KMS-11 (cell line): ENCODE results near the gene DSCAM.

ENCODE experiments used
- H2AFZ ChIP-seq: fragments of 200-600 bp; sonication (generic); 2 replicates; pipeline ENCODE4 v1.6.1; 2016; ENCODE audit warnings: antibody characterized with exemption, mixed run types, low read depth
- H3K27ac ChIP-seq: fragments of 200-600 bp; sonication (generic); 2 replicates; pipeline ENCODE4 v1.6.1; 2016; ENCODE audit warnings: mild to moderate bottlenecking, mixed run types
- H3K27me3 ChIP-seq: fragments of 200-600 bp; sonication (generic); 2 replicates; pipeline ENCODE4 v1.6.1; 2017; ENCODE audit warnings: mild to moderate bottlenecking, low read depth, mixed run types, moderate library complexity; ENCODE audit not compliant: insufficient read depth
- H3K36me3 ChIP-seq: fragments of 200-600 bp; sonication (generic); 2 replicates; pipeline ENCODE4 v1.6.1; 2017; ENCODE audit warnings: mild to moderate bottlenecking, mixed run types; ENCODE audit not compliant: insufficient read depth
- H3K4me1 ChIP-seq: fragments of 200-600 bp; sonication (generic); 2 replicates; pipeline ENCODE4 v1.6.1; 2016; ENCODE audit warnings: mild to moderate bottlenecking, low read depth, mixed run types; ENCODE audit not compliant: poor library complexity, severe bottlenecking
- H3K4me2 ChIP-seq: fragments of 200-600 bp; sonication (generic); 2 replicates; pipeline ENCODE4 v1.7.0; 2016; ENCODE audit warnings: mild to moderate bottlenecking, mixed run types
- H3K4me3 ChIP-seq: fragments of 200-600 bp; sonication (generic); IDR thresholded peaks from 2 replicates; pipeline ENCODE4 v1.6.1; 2017; ENCODE audit warnings: low read depth, low read length, mixed read lengths; ENCODE audit not compliant: insufficient read depth
- H3K79me2 ChIP-seq: fragments of 200-600 bp; sonication (generic); 2 replicates; pipeline ENCODE4 v1.6.1; 2016; ENCODE audit warnings: low read depth, mixed run types; ENCODE audit not compliant: insufficient read depth
- H3K9ac ChIP-seq: fragments of 200-600 bp; sonication (generic); 2 replicates; pipeline ENCODE4 v1.6.1; 2016; ENCODE audit warnings: mild to moderate bottlenecking, mixed run types
- H4K20me1 ChIP-seq: fragments of 200-600 bp; sonication (generic); 2 replicates; pipeline ENCODE4 v1.6.1; 2016; ENCODE audit warnings: mild to moderate bottlenecking, mixed run types; ENCODE audit not compliant: insufficient read depth
- CTCF ChIP-seq: fragments of 200-600 bp; sonication (generic); conservative IDR thresholded peaks from 2 replicates; pipeline ENCODE4 v1.6.1; 2017; ENCODE audit warnings: low read depth, mild to moderate bottlenecking, antibody characterized with exemption, low read length, moderate library complexity, mixed read lengths

Gene DSCAM

GRCh38 chr21:40402884-40403582, 443.9 kb downstream of the DSCAM start:
- no peak overlapping the region for H3K27ac ChIP-seq
- TF ChIP-seq CTCF, result no peak
- no peaks in the 10 kb centered on the region for H4K20me1 ChIP-seq
- H3K9ac ChIP-seq, result no peak overlapping the region
- H2AFZ ChIP-seq, result no peak overlapping the region
- no peaks in the 10 kb centered on the region for H3K36me3 ChIP-seq
- no peak overlapping the region for H3K4me2 ChIP-seq
- H3K27me3 ChIP-seq, result no peaks in the 10 kb centered on the region
- no peaks in the 10 kb centered on the region for H3K79me2 ChIP-seq
- no peak overlapping the region for H3K4me3 ChIP-seq
- no peaks in the 10 kb centered on the region for H3K4me1 ChIP-seq

- no peak for TF ChIP-seq CTCF
- Histone ChIP-seq H3K9ac (no peak overlapping the region), H3K27me3 (no peaks in the 10 kb centered on the region), H3K4me3 (no peak overlapping the region), H4K20me1 (no peaks in the 10 kb centered on the region), H3K36me3 (no peaks in the 10 kb centered on the region), H2AFZ (no peak overlapping the region), H3K4me2 (no peak overlapping the region), H3K27ac (no peak overlapping the region), H3K79me2 (no peaks in the 10 kb centered on the region), H3K4me1 (no peaks in the 10 kb centered on the region)
Observed at GRCh38 chr21:40395732-40396131, 451.2 kb downstream of the DSCAM start.

- Histone ChIP-seq H3K4me2 (no peak overlapping the region), H3K79me2 (no peaks in the 10 kb centered on the region), H3K27me3 (no peaks in the 10 kb centered on the region), H3K36me3 (no peaks in the 10 kb centered on the region), H4K20me1 (no peaks in the 10 kb centered on the region), H3K27ac (no peak overlapping the region), H3K4me1 (no peaks in the 10 kb centered on the region), H2AFZ (no peak overlapping the region), H3K9ac (no peak overlapping the region), H3K4me3 (no peak overlapping the region)
- no peak for TF ChIP-seq CTCF
Observed at GRCh38 chr21:40393066-40393465, 453.9 kb downstream of the DSCAM start.

- no peak overlapping the region for H2AFZ ChIP-seq
- TF ChIP-seq CTCF, result no peak
Observed at GRCh38 chr21:40388046-40388445, 458.9 kb downstream of the DSCAM start.

More at GRCh38 chr21:40388046-40388445, 458.9 kb downstream of the DSCAM start:
- H3K36me3 ChIP-seq, result no peaks in the 10 kb centered on the region
- no peaks in the 10 kb centered on the region for H3K4me1 ChIP-seq
- H3K27ac ChIP-seq, result no peak overlapping the region
- H4K20me1 ChIP-seq, result no peaks in the 10 kb centered on the region
- no peak overlapping the region for H3K4me2 ChIP-seq
- H3K9ac ChIP-seq, result no peak overlapping the region
- no peak overlapping the region for H3K4me3 ChIP-seq
- H3K27me3 ChIP-seq, result no peaks in the 10 kb centered on the region
- H3K79me2 ChIP-seq, result no peaks in the 10 kb centered on the region
